Body of pancreas (tissue), 4 donors: ENCODE data around the gene BANP.

ENCODE experiments used
- POLR2A ChIP-seq, 3 donors: fragments of 450-650 bp; IDR thresholded peaks; one replicate each; pipeline ENCODE4 v1.6.1; 2016; ENCODE audit warnings: antibody characterized with exemption in 3 of 3, mild to moderate bottlenecking in 2 of 3
- TF ChIP-seq, protein P1 (sequence below), 7 experiments: fragments of 450-650 bp in 4 of 7; fragments of 200-600 bp in 3 of 7; sonication (generic) in 3 of 7; IDR thresholded peaks; one replicate each; pipeline ENCODE4 v1.5.1; 2016 to 2019; ENCODE audit warnings: antibody characterized with exemption in 7 of 7

GRCh38 chr16:87974178-87974577, 22.9 kb downstream of the BANP start:
- no peak for TF ChIP-seq POLR2A (IDR thresholded peaks at IDR 0.05)
- TF ChIP-seq, protein P1, sequence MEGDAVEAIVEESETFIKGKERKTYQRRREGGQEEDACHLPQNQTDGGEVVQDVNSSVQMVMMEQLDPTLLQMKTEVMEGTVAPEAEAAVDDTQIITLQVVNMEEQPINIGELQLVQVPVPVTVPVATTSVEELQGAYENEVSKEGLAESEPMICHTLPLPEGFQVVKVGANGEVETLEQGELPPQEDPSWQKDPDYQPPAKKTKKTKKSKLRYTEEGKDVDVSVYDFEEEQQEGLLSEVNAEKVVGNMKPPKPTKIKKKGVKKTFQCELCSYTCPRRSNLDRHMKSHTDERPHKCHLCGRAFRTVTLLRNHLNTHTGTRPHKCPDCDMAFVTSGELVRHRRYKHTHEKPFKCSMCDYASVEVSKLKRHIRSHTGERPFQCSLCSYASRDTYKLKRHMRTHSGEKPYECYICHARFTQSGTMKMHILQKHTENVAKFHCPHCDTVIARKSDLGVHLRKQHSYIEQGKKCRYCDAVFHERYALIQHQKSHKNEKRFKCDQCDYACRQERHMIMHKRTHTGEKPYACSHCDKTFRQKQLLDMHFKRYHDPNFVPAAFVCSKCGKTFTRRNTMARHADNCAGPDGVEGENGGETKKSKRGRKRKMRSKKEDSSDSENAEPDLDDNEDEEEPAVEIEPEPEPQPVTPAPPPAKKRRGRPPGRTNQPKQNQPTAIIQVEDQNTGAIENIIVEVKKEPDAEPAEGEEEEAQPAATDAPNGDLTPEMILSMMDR (IDR thresholded peaks at IDR 0.05) = no peak
